ENCODE data around the gene ACACA.

ACACA gene

DNA sequence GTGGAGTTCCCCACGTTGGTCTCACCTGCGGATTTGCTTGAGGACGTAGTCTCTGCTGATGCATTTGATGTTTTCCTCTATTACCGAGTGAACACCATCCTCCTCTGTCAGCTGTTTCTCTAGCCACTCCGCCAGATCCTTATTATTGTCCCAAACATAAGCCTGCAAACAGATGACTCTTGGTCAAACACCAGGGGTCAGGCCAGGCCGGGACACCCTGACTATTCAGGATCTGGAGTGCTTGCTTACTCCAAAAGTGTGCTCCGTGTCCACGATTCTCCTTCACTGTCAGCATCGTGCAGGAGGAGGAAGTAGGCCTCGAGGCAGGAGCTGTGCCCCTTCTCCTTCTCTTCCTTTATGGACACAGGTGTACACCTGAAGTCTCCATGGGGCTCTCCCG is 317.7 kb downstream of the ACACA start:
- Histone ChIP-seq H3K4me1 (ENCODE audit: low read length) (peaks cover 27% of the 10 kb centered on the region), H3K4me2 (ENCODE audit: low read depth, low read length) (no peak overlapping the region), H3K36me3 (replicated peaks; ENCODE audit: insufficient read depth, low read length) (no peaks in the 10 kb centered on the region), H3K27me3 (replicated peaks; ENCODE audit: insufficient read depth, low read length) (no peaks in the 10 kb centered on the region), H3K4me3 (ENCODE audit: low read length) (no peak overlapping the region), H3K27ac (ENCODE audit: low read length) (peak overlapping the region; percentile 84; the same call in 1 of the 2 replicates), H3K9me2 (replicated peaks; ENCODE audit: insufficient read depth, low read length) (no peaks in the 10 kb centered on the region), H3K9ac (ENCODE audit: low read length) (no peak overlapping the region), H3F3A (ENCODE audit: insufficient read depth, low read length) (peaks cover 14% of the 10 kb centered on the region; the same call in 1 of the 2 replicates), H3K79me2 (ENCODE audit: low read length) (no peaks in the 10 kb centered on the region), H3K9me3 (replicated peaks; ENCODE audit: insufficient read depth, low read length) (no peaks in the 10 kb centered on the region), H2AFZ (ENCODE audit: low read length) (no peak overlapping the region), H4K20me1 (ENCODE audit: insufficient read depth, low read length) (no peaks in the 10 kb centered on the region)
- no peak for DNase-seq
- no peak for TF ChIP-seq EZH2phosphoT487 (IDR thresholded peaks at IDR 0.05; ENCODE audit: low read length)
- TF ChIP-seq EZH2 (optimal IDR thresholded peaks at IDR 0.05; ENCODE audit: low read depth, low read length), result no peak
- TF ChIP-seq, protein P1, sequence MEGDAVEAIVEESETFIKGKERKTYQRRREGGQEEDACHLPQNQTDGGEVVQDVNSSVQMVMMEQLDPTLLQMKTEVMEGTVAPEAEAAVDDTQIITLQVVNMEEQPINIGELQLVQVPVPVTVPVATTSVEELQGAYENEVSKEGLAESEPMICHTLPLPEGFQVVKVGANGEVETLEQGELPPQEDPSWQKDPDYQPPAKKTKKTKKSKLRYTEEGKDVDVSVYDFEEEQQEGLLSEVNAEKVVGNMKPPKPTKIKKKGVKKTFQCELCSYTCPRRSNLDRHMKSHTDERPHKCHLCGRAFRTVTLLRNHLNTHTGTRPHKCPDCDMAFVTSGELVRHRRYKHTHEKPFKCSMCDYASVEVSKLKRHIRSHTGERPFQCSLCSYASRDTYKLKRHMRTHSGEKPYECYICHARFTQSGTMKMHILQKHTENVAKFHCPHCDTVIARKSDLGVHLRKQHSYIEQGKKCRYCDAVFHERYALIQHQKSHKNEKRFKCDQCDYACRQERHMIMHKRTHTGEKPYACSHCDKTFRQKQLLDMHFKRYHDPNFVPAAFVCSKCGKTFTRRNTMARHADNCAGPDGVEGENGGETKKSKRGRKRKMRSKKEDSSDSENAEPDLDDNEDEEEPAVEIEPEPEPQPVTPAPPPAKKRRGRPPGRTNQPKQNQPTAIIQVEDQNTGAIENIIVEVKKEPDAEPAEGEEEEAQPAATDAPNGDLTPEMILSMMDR (IDR thresholded peaks at IDR 0.05; ENCODE audit: low read length), result no peak

DNA sequence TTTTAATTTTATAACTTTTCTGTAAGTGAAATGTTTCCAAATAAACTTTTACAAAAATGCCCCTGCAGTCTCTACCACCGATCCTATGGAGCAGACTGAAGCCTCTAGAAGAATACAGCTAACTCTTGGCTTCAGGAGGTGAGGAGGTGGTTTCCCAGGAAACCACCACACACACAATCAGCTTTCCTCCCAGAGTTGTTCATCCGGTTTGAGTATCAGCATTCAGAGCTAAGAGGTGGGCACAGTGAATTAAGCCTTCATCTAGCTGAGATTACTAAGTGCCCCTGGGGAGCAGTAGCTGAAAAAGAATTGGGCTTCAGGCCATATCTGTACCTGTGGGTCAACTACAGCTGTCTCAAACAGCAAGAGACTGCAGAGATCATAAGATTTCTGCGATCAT is 318.2 kb downstream of the ACACA start:
- Histone ChIP-seq H4K20me1 (ENCODE audit: insufficient read depth, low read length) (no peaks in the 10 kb centered on the region), H3K4me1 (ENCODE audit: low read length) (peaks cover 27% of the 10 kb centered on the region), H3K9me3 (replicated peaks; ENCODE audit: insufficient read depth, low read length) (no peaks in the 10 kb centered on the region), H3K9ac (ENCODE audit: low read length) (no peak overlapping the region), H3K27ac (ENCODE audit: low read length) (no peak overlapping the region), H3F3A (ENCODE audit: insufficient read depth, low read length) (peaks cover 14% of the 10 kb centered on the region; the same call in 1 of the 2 replicates), H3K36me3 (replicated peaks; ENCODE audit: insufficient read depth, low read length) (no peaks in the 10 kb centered on the region), H3K79me2 (ENCODE audit: low read length) (no peaks in the 10 kb centered on the region), H2AFZ (ENCODE audit: low read length) (no peak overlapping the region), H3K27me3 (replicated peaks; ENCODE audit: insufficient read depth, low read length) (no peaks in the 10 kb centered on the region), H3K4me2 (ENCODE audit: low read depth, low read length) (no peak overlapping the region), H3K9me2 (replicated peaks; ENCODE audit: insufficient read depth, low read length) (no peaks in the 10 kb centered on the region), H3K4me3 (ENCODE audit: low read length) (no peak overlapping the region)
- TF ChIP-seq, protein P1 (IDR thresholded peaks at IDR 0.05; ENCODE audit: low read length), result no peak
- TF ChIP-seq EZH2phosphoT487 (IDR thresholded peaks at IDR 0.05; ENCODE audit: low read length) (no peak), EZH2 (optimal IDR thresholded peaks at IDR 0.05; ENCODE audit: low read depth, low read length) (no peak)
- no peak for DNase-seq

DNA sequence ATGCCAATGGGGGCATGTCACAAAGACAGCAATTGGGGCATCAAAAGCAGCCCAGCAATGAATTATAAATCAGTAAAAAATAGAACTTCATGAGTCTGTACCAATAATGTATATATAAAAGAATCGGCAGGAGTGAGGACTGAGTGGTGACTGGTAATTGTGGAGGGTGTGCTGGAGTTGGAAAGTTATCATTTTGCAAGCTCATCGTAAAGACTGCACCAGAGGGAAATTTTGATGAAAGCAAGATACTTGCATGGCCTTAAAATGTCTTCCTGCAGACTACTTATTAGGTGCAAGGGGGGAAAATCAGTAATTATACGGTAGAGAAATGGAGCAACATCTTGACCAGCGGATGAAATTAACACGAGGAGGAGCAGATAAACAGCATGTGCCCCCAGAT is 319.0 kb downstream of the ACACA start:
- Histone ChIP-seq H3F3A (ENCODE audit: insufficient read depth, low read length) (peaks cover 14% of the 10 kb centered on the region; the same call in 1 of the 2 replicates), H2AFZ (ENCODE audit: low read length) (no peak overlapping the region), H3K27ac (ENCODE audit: low read length) (no peak overlapping the region), H3K4me3 (ENCODE audit: low read length) (no peak overlapping the region), H3K36me3 (replicated peaks; ENCODE audit: insufficient read depth, low read length) (no peaks in the 10 kb centered on the region), H3K4me2 (ENCODE audit: low read depth, low read length) (no peak overlapping the region), H4K20me1 (ENCODE audit: insufficient read depth, low read length) (no peaks in the 10 kb centered on the region), H3K4me1 (ENCODE audit: low read length) (peaks cover 27% of the 10 kb centered on the region), H3K9me3 (replicated peaks; ENCODE audit: insufficient read depth, low read length) (no peaks in the 10 kb centered on the region), H3K9me2 (replicated peaks; ENCODE audit: insufficient read depth, low read length) (no peaks in the 10 kb centered on the region), H3K9ac (ENCODE audit: low read length) (no peak overlapping the region), H3K27me3 (replicated peaks; ENCODE audit: insufficient read depth, low read length) (no peaks in the 10 kb centered on the region), H3K79me2 (ENCODE audit: low read length) (no peaks in the 10 kb centered on the region)
- TF ChIP-seq EZH2 (optimal IDR thresholded peaks at IDR 0.05; ENCODE audit: low read depth, low read length) (no peak), EZH2phosphoT487 (IDR thresholded peaks at IDR 0.05; ENCODE audit: low read length) (no peak)
- TF ChIP-seq, protein P1 (IDR thresholded peaks at IDR 0.05; ENCODE audit: low read length), result no peak
- DNase-seq, result no peak

Measured in MM.1S (cell line).